ENCODE measurements around the gene ANKS4B.

DNA sequence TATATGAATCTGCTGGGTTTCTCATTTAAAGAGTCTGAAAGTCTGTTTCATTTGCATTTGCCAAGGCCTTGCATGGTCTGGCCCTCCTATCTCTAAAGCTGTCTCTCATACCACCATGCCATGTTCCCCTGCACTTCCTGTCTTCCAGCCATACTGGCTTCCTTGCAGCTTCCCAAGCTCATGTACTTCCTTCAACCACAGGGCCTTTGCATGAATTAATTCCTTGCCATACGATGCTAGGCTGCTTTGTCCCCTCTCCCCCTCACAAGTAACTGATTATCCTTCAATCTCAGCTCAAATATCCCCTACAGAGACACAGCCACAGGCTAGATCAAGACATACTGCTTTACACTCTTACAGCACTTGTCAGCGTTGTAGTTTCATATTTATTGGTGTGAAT, 38.8 kb downstream of the ANKS4B start:
- TF ChIP-seq EZH2phosphoT487 (IDR thresholded peaks at IDR 0.05; ENCODE audit: insufficient read depth, low read depth) (no peak), EZH2 (IDR thresholded peaks at IDR 0.05; ENCODE audit: insufficient read depth, poor library complexity, severe bottlenecking) (no peak)
